DMS53 (cell line): ENCODE measurements around the gene FIG4.
"Not testable (repeated sequence)": the region's sequence is repeated elsewhere in the genome, so short reads cannot be mapped to it uniquely, and the experiment has no call there.

ENCODE experiments used
- DNase-seq: peaks from one replicate; lab custom pipeline; 2025; lab: John Stamatoyannopoulos, UW

The FIG4 gene

DNA sequence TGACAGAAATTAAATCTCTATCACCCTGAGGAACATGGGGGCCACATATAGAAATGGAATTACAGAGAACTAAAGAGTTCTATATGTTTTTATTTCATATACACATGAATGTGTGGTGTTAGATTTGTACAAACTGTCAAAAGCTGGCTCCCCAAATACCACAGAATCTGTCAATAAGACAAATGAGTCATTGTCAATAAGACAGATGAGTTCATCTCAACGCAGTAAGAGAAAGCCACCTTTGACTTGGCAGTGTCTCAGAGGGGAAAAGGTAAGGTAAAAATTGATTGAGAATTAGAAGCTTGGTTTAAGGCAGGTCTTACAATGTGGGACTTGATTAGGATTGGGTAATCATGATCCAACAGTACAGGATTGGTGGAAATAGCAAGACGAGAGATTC lies 162.9 kb downstream of the FIG4 start:
- DNase-seq = peak; percentile 36

DNA sequence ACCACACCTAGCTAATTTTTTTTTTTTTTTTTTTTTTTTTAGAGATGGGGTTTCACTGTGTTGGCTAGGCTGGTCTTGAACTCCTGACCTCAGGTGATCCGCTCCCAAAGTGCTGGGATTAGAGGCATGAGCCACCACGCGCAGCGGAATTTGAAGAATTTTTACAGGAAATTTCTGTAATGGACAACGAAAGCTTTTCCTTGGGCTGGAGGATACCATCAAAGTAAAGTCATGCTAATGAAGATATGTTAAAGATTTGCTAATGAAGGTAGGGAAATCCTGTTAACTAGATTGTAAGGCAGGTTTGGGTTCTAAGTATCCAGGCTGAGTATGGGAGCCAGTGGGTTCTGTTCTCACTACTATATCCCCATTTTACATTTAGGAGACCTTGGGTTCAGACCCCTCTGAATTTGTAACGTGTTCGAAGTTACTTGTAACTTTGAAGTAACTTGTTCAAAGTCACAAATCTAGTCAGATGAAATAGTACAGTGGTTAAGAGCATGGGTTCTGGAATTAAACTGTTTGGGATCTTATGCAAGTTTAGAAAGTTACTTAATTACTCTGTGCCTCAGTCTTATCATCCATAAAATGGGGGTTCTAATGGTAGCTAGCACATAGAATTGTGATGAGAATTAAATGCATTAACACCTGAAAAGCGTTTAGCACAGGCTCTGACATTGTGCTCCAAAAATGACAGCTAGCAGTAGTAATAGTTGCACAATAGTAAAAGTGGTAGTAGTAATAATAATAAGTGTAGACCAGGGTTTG lies 163.6 kb downstream of the FIG4 start:
- no peak for DNase-seq

DNA sequence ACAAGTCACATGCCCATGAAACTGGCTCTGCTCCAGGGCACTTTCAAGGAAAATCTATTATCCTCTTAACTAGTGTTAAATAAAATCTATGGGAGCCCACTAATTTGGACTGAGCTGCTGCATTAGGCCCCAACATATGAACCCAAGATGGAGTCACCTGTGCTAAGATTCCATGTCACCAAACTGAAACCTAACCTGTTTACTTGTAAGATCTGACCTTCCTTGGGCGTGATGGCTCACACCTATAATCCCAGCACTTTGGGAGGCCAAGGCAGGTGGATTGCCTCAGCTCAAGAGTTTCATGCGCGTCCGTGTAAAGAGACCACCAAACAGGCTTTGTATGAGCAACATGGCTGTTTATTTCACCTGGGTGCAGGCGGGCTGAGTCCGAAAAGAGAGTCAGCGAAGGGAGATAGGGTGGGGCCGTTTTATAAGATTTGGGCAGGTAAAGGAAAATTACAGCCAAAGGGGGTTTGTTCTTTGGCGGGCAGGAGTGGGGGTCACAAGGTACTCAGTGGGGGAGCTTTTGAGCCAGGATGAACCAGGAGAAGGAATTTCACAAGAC lies 164.5 kb downstream of the FIG4 start:
- DNase-seq = not testable (repeated sequence)

DNA sequence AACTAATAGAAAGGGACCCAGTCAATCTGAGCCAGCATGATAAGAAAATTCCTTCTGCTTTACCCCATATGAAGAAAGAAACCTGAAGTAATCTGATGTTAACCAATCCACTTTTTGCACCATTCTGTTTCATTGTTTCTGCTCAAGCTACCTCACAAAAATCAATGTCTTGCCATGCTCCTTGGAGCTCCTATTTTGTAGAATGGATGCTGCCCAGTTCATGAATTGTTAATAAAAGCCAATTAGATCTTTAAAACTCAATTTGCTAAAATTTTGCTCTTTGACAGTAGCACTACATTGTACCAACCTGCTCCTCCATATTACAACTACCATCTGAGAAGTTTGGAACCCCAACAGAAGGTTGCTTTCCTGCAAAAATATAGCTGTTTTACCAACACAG lies 170.8 kb downstream of the FIG4 start:
- peak; percentile 7 for DNase-seq

DNA sequence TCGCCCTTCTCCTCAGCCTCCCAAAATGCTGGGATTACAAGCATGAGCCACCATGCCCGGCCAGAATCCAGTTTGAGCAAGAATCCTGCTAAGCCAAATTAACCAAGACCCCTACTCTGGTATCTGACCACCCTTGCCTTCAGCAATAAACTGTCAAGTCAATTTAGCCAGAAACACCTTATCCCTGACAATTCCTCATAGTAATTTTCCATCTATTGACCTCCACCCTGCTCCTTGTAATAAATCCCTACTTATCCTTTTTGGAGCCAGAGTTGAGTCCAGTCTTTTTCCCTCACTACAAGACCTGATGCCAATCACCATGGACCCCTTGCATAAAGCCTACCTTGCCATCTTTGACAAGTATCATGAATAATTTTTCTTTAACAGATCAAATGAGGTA lies 173.0 kb downstream of the FIG4 start:
- DNase-seq = no peak

DNA sequence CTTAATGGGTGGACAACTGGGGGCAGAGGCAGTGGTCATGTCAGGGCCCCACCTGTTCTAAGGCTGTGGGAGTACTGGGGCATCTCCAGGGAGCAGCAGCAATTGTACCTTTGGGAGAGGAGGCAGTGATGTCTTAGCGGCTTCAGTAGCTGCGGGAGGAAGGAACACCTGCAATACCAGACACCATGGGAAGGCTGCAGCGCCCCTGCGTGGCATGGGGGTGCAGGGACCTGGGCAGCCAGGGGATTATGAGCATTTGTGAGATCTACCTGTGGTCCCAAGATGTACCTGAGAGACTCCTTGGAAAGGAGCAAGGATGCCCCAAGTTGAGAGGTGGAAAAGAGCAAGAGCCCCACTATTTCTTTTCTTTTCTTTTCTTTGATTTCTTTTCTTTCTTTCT lies 174.9 kb downstream of the FIG4 start:
- peak; percentile 14 for DNase-seq

DNA sequence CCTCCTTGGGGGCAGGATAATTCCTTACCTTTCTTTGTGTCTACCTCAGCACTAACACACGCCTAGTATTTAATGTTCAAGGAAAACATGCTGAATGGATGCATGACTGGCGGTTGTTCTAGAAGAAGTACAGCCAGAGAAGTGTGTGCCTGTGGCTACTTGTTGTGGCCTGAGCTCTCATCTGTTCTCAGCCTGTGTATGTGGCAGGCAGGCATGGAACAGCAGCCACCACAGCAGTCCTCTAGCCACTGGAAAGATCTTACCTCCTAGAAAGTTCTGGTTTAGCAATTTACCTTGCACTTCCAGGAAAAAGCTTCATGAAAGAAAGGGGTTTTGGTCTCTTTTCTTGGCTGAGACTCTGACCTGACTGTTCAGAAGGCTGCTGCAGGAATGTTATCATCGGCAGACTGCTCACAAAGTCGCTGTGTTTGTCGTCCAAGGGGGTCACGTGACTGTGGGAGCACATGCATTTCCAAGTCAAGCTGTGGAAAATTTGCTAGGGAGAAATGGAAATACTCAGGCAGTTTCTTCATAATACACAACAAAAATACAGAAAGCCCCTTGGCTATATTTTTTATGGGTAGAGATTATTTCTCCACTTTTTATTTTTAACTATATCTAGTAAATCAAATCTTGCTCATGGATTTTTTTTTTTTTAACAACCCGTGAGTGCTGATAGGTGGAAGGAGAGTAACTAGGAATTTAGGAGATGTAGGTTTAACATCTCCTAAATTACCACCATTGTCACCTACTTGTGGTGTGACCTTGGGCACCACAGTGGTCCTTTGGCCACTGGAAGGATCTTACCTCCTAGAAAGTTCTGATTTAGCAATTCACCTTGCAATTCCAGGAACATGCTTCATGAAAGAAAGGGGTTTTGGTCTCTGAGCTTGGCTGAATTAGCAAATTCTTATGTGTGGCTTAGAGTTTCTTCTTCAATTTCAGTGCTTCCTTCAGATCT lies 176.2 kb downstream of the FIG4 start:
- DNase-seq = no peak

DNA sequence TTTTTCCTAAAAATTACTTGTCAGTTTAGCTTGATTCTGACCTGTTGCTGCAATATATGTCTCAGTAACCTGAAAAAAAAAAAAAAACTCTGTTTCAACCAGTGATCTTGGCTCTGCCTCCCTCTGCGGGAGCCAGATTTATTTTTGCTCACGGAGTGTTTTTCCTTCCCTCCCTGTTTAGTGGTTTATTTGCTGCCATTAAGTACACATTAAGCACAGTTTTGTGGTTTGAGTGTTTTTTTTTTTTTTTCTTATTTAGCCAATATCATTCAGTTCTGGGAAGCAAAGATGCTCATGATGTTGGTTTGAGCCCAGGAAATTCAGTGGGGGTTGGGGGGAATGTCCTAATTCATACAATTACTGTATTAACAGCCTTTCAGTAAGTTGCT lies 176.9 kb downstream of the FIG4 start:
- no peak for DNase-seq

DNA sequence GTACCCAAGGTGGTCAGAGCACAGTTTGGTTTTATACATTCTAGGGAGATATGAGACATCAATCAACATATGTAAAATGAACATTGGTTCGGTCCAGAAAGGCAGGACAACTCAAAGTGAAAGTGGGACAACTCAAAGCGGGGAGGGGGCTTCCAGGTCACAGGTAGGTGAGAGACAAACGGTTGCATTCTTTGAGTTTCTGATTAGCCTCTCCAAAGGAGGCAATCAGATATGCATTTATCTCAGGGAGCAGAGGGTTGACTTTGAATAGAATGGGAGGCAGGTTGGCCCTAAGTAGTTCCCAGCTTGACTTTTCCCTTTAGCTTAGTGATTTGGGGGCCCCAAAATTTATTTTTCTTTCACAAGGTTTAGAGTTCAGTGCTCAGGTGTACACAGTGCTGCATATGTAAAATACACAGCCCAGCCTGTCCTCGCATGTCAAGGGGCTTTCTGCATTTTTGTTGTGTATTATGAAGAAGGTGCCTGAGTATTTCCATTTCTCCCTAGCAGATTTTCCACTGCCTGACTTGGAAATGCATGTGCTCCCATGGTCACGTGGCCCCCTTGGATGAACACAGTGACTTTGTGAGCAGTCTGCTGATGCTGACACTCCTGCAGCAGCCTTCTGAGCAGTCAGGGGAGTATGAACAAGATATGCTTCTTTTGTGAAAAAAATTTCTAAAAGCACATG lies 178.4 kb downstream of the FIG4 start:
- DNase-seq = not testable (repeated sequence)

DNA sequence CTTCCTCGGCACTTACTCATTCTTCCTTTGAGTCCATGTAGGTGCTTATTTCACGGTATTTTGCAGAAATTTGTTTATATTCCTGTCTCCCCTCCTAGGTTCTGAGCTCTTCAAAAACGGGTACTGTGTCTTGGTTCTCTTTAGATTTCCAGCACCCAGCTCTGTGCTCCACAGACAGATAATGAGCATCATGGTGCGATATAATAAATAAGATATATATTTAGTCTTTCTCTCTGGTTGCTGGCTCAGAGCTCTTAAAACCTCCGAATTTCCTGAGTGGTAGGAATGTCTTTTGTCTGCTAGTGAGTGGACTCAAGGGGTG lies 179.0 kb downstream of the FIG4 start:
- DNase-seq = no peak

DNA sequence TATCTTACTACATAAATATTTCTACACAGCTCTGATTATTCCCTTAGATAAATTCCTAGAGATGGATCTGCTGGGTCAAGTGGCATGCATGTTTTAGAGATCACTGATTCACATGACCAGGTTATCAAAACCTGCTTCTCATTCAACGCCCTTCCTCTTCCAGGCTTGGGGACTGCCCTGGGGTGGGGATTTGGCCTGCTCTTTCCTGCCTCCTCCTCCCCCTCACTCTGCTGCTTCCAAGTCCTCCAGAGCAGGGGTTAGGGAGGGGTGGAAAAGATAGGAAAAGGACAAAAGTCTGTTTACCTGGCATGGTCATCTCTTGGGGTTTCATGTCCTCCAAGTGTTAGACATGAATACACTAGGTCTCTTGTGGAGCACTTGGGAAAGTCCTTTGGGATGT lies 181.5 kb downstream of the FIG4 start:
- DNase-seq = no peak

DNA sequence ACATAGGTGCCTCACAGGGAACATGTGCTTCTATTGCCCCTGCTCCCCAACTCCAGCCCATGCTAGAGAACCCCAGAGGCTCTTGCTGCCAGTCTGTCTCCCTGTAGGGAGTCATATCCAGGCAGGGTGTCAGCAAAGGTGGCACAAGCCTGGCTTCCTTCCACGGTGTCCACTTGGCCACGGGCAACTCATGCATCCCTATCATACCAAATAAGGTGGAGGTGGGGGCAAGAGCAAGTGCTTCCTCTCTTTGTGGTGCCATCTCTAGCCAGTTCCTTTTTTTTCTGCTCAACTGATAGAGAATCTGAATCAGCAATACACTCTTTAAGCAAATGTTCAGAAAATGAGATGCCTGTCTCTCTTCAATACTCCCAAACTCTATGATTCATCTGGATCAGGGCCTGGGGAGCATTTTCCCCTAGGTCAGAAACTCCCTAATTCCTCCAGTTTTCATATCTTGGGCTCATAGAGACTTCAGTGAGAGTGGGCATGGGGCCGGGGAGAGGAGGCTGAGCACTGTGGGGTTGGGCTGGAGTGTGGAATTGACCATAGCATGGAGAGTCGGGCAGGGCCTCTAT lies 182.0 kb downstream of the FIG4 start:
- no peak for DNase-seq

DNA sequence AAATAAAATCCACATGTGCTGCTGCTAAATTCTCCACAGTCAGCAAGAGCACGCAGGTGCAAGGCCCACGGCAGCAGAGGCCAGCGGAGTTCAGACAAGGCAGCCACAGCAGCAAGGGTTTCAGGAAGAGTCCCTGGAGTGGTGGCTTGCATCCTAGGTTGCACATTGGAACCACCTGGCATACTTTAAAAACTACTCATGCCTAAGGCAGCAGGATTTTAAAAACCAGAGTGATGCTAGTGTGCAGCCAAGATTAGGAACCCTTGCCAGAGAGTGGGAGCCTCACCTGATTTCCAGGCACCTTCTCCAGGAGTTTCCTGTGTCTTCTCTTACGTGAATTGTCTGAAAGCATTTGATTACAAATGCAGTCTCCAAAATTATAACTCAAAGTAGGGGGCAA lies 183.0 kb downstream of the FIG4 start:
- DNase-seq = no peak

DNA sequence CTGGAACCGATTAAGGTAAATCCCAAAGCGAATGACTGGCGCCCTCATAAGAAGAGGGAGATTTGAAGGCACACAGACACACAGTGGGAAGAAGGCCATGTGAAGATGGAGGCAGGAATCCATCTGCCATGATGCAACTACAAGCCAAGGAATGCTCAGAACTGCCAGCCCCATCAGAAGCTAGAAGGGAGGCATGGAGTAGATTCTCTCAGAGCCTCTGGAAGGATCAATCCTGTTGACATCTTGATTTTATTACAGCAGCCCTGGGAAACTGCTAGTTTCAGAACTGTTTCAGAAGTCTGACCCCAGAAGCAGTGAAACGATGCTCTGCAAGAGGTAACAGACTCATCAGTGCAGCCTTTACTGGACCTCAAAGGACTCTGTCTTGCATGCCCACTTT lies 183.5 kb downstream of the FIG4 start:
- no peak for DNase-seq
